ENCODE measurements around the gene GRIA1. TPM values are rescaled to one million over a fixed set of nuclear protein-coding genes. Genes with fewer than 3 reads are reported as not detected.

Gene GRIA1
- total RNA-seq, 1 experiment from 2014 or later, result 0.81 TPM

GRCh38 chr5:153592081-153592480 is 101.6 kb downstream of the GRIA1 start:
- ChIA-PET CTCF (no interaction called here), POLR2A (no interaction called here)
- H3K4me1 Mint-ChIP-seq, result no peaks in the 10 kb centered on the region
- H3K4me3 Mint-ChIP-seq, result no peak overlapping the region
- H3K36me3 Mint-ChIP-seq, result no peaks in the 10 kb centered on the region
- H3K9me3 Mint-ChIP-seq, result no peaks in the 10 kb centered on the region
- H3K27me3 Mint-ChIP-seq (ENCODE audit: low read depth), result no peaks in the 10 kb centered on the region
- ATAC-seq (no peak), DNase-seq (ENCODE audit: low spot score) (no peak)
- TF ChIP-seq ZNF232 (CRISPR knock-in tag; IDR thresholded peaks at IDR 0.05), result no peak
- no peak for TF ChIP-seq ZNF281 (CRISPR knock-in tag; IDR thresholded peaks at IDR 0.05)
- TF ChIP-seq FOXK1 (CRISPR knock-in tag; IDR thresholded peaks at IDR 0.05), result no peak
- no peak for TF ChIP-seq ATF2 (CRISPR knock-in tag; IDR thresholded peaks at IDR 0.05; ENCODE audit: borderline replicate concordance, low read depth)
- no peak for TF ChIP-seq GABPB1 (CRISPR knock-in tag; IDR thresholded peaks at IDR 0.05)
- no peak for TF ChIP-seq E2F4 (CRISPR knock-in tag; IDR thresholded peaks at IDR 0.05; ENCODE audit: borderline replicate concordance, low read depth)
- no peak for TF ChIP-seq ZNF671 (CRISPR knock-in tag; IDR thresholded peaks at IDR 0.05)
- no peak for TF ChIP-seq HMGA2 (CRISPR knock-in tag; IDR thresholded peaks at IDR 0.05)
- TF ChIP-seq ELF4 (CRISPR knock-in tag; IDR thresholded peaks at IDR 0.05; ENCODE audit: low read depth), result no peak
- TF ChIP-seq, protein P1, sequence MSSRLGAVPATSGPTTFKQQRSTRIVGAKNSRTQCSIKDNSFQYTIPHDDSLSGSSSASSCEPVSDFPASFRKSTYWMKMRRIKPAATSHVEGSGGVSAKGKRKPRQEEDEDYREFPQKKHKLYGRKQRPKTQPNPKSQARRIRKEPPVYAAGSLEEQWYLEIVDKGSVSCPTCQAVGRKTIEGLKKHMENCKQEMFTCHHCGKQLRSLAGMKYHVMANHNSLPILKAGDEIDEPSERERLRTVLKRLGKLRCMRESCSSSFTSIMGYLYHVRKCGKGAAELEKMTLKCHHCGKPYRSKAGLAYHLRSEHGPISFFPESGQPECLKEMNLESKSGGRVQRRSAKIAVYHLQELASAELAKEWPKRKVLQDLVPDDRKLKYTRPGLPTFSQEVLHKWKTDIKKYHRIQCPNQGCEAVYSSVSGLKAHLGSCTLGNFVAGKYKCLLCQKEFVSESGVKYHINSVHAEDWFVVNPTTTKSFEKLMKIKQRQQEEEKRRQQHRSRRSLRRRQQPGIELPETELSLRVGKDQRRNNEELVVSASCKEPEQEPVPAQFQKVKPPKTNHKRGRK (CRISPR knock-in tag; IDR thresholded peaks at IDR 0.05; ENCODE audit: borderline replicate concordance), result no peak
- no peak for TF ChIP-seq ZNF416 (CRISPR knock-in tag; IDR thresholded peaks at IDR 0.05)
- no peak for TF ChIP-seq ZNF396 (CRISPR knock-in tag; IDR thresholded peaks at IDR 0.05; ENCODE audit: borderline replicate concordance)
- TF ChIP-seq, protein P2, sequence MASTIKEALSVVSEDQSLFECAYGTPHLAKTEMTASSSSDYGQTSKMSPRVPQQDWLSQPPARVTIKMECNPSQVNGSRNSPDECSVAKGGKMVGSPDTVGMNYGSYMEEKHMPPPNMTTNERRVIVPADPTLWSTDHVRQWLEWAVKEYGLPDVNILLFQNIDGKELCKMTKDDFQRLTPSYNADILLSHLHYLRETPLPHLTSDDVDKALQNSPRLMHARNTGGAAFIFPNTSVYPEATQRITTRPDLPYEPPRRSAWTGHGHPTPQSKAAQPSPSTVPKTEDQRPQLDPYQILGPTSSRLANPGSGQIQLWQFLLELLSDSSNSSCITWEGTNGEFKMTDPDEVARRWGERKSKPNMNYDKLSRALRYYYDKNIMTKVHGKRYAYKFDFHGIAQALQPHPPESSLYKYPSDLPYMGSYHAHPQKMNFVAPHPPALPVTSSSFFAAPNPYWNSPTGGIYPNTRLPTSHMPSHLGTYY (CRISPR knock-in tag; IDR thresholded peaks at IDR 0.05), result no peak
- TF ChIP-seq, protein P3, sequence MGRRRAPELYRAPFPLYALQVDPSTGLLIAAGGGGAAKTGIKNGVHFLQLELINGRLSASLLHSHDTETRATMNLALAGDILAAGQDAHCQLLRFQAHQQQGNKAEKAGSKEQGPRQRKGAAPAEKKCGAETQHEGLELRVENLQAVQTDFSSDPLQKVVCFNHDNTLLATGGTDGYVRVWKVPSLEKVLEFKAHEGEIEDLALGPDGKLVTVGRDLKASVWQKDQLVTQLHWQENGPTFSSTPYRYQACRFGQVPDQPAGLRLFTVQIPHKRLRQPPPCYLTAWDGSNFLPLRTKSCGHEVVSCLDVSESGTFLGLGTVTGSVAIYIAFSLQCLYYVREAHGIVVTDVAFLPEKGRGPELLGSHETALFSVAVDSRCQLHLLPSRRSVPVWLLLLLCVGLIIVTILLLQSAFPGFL (CRISPR knock-in tag; IDR thresholded peaks at IDR 0.05; ENCODE audit: borderline replicate concordance), result no peak
- no peak for TF ChIP-seq USF2 (CRISPR knock-in tag; IDR thresholded peaks at IDR 0.05)
- TF ChIP-seq JUN (CRISPR knock-in tag; IDR thresholded peaks at IDR 0.05), result no peak
- no peak for TF ChIP-seq PRDM15 (CRISPR knock-in tag; IDR thresholded peaks at IDR 0.05)
- H3K27ac Mint-ChIP-seq, result no peak overlapping the region

Measured in WTC11 (cell line).